Activated CD4-positive, alpha-beta T cell treated with anti-CD3 and anti-CD28 coated beads, Interleukin-2, amount 10 ng/mL, durations not matched to agents 7 days and 5 days (primary cell): Measurements from ENCODE around the gene TNRC6C. TPM values are rescaled to one million over a fixed set of nuclear protein-coding genes. Genes with fewer than 3 reads are reported as not detected.
"Not testable (repeated sequence)": the region's sequence is repeated elsewhere in the genome, so short reads cannot be mapped to it uniquely, and the experiment has no call there.

Source experiments
- CTCF ChIA-PET: fragments of 350-600 bp; sonication (Branson Sonifier 250); formaldehyde crosslinking; loops from one replicate; lab custom pipeline; 2021; ENCODE audit warnings: antibody characterized with exemption; lab: Charles Lee
- POLR2A ChIA-PET: fragments of 350-600 bp; sonication (Branson Sonifier 250); formaldehyde crosslinking; loops from one replicate; lab custom pipeline; 2021; ENCODE audit warnings: antibody characterized with exemption; lab: Charles Lee
- DNase-seq: peaks from one replicate; pipeline ENCODE4 v3.0.0-alpha.2; 2020
- H3K27ac Mint-ChIP-seq: one replicate; pipeline ENCODE4 v1.8.0; 2021; ENCODE audit warnings: mild to moderate bottlenecking, moderate library complexity, mixed read lengths
- H3K27me3 Mint-ChIP-seq: one replicate; pipeline ENCODE4 v1.8.0; 2021; ENCODE audit warnings: mixed read lengths
- H3K36me3 Mint-ChIP-seq: one replicate; pipeline ENCODE4 v1.8.0; 2021; ENCODE audit warnings: low read depth, mixed read lengths
- H3K4me1 Mint-ChIP-seq: one replicate; pipeline ENCODE4 v1.8.0; 2021; ENCODE audit warnings: mixed read lengths
- H3K4me3 Mint-ChIP-seq: one replicate; pipeline ENCODE4 v1.8.0; 2021; ENCODE audit warnings: mild to moderate bottlenecking, moderate library complexity, mixed read lengths
- H3K9me3 Mint-ChIP-seq: one replicate; pipeline ENCODE4 v1.8.0; 2021; ENCODE audit warnings: mixed read lengths
- total RNA-seq, 2 experiments: library from RNA; stranded (reverse); gene quantifications; one replicate each; pipeline ENCODE4 v1.2.3, GENCODE V29; 2021

The TNRC6C gene
- total RNA-seq, 2 experiments from 2014 or later: 40.2 to 41.8 TPM

GRCh38 chr17:77959126-77959925 is 823 bp downstream of the TNRC6C start:
- Mint-ChIP-seq H3K36me3 (peaks cover 13% of the 10 kb centered on the region), H3K9me3 (peaks cover 3% of the 10 kb centered on the region), H3K27me3 (peaks cover 28% of the 10 kb centered on the region), H3K27ac (peak overlapping the region; percentile 92), H3K4me1 (peaks cover 54% of the 10 kb centered on the region), H3K4me3 (peak overlapping the region; percentile 95)
- ChIA-PET POLR2A (interaction anchor here (1.0 kb wide), 1 partner anchor 175 kb away, joined by 5 read pairs; no protein-coding TSS in a partner anchor), CTCF (interaction anchor here (1.0 to 1.2 kb wide), 2 partner anchors 116 to 506 kb away, joined by 3 read pairs; no protein-coding TSS in a partner anchor)
- DNase-seq: peak; percentile 43

DNA sequence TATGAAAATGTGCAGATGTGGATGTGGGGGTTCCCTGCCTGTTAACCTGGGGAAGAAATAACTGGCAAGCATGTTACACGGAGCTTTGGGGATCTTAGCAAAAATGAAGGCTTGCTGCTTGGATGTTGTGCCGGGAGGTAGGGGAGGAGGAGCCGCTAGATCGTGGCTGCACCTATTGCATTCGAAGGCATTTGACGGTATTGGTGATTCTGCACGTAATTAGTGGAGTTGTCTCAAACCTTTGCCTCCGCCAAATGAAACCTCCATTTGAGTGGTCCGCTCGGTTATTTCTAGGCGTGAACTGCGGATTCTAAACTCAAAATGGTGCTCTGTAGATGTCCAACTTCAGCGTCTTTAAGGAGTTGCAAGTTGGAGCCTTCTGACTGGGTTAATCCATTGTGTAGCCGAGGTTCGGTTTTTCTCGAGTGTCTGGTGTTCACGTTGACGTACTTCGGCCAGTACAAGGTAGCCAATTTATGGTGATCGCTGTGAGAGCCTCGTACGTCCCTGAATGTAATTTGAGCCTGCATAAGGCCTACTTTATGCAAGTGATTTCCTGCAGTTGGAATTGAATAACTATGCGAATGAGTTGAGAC is 1.5 kb downstream of the TNRC6C start:
- peaks cover 3% of the 10 kb centered on the region for H3K9me3 Mint-ChIP-seq
- peak; percentile 46 for DNase-seq
- peaks cover 60% of the 10 kb centered on the region for H3K4me1 Mint-ChIP-seq
- ChIA-PET CTCF (no interaction called here), POLR2A (no interaction called here)
- H3K27me3 Mint-ChIP-seq: peaks cover 22% of the 10 kb centered on the region
- peak overlapping the region; percentile 92 for H3K27ac Mint-ChIP-seq
- peak overlapping the region; percentile 95 for H3K4me3 Mint-ChIP-seq
- H3K36me3 Mint-ChIP-seq: peaks cover 15% of the 10 kb centered on the region

DNA sequence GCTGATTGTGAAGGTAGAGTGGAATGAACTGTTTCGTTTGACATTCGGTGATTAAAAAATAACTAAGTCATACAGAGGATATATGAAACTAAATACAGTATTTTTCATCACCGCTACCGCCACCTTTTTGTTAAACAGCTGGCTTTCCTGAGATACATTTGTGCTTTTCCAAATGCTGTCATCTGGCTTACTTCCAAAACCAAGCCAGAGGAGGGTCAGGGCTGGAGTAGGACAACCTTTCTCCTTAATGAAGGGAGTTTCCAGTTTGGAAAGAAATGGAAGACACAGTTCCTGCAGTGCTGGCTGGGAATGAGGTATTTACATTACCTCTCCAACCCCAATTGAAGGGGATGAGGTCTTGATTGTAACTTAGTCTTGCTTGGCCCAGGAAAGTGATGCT is 3.2 kb downstream of the TNRC6C start:
- Mint-ChIP-seq H3K36me3 (peaks cover 15% of the 10 kb centered on the region), H3K9me3 (peaks cover under 1% of the 10 kb centered on the region), H3K27ac (no peak overlapping the region), H3K27me3 (peaks cover 8% of the 10 kb centered on the region), H3K4me3 (no peak overlapping the region), H3K4me1 (peaks cover 57% of the 10 kb centered on the region)
- CTCF ChIA-PET: no interaction called here
- POLR2A ChIA-PET: no interaction called here
- no peak for DNase-seq

DNA sequence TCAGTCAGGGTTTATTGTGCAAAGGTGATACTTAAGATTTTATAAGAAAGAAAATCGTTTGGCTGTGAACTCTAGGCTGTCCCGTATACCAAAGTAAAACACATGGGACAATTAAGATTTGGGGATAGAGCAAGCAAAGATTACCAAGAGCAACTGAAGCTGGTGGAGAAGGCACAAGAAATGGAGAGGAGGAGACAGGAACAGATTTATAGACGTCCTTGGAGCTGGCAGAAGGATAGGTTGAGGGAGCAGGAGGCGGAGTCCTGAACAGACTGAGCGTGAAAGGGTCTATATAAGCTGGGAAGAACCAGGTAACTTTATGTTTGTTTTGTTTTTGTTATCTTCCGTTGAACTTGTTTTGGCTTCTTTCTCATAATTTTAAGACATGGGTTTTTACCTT is 3.8 kb downstream of the TNRC6C start:
- CTCF ChIA-PET: interaction anchor here (0.6 kb wide), 1 partner anchor 32 kb away, joined by 3 read pairs; no protein-coding TSS in a partner anchor
- H3K4me3 Mint-ChIP-seq: no peak overlapping the region
- no peaks in the 10 kb centered on the region for H3K9me3 Mint-ChIP-seq
- POLR2A ChIA-PET: no interaction called here
- H3K36me3 Mint-ChIP-seq: peaks cover 15% of the 10 kb centered on the region
- peaks cover 51% of the 10 kb centered on the region for H3K4me1 Mint-ChIP-seq
- peaks cover 2% of the 10 kb centered on the region for H3K27me3 Mint-ChIP-seq
- no peak overlapping the region for H3K27ac Mint-ChIP-seq
- DNase-seq: no peak

DNA sequence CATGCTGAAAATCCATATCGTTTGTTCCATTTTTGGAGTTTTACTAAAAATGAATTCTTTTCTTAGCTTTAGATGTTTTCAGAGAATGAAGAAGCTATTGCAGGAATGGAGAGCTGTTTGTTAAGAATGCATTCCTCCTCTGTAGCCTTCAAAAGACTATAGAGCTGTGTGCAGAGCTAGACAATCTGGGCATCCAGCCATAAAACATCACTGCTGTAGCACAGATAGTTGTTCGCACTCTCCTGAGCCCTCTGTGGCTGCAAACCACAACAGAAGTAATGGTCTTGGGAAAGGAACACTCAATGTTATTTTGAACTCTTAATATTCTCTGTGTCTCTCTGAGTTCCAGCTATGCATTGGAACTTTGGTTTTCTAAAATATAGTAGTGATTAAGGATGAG is 4.9 kb downstream of the TNRC6C start:
- DNase-seq: peak; percentile 52
- peaks cover 15% of the 10 kb centered on the region for H3K36me3 Mint-ChIP-seq
- no peak overlapping the region for H3K27ac Mint-ChIP-seq
- peaks cover 47% of the 10 kb centered on the region for H3K4me1 Mint-ChIP-seq
- POLR2A ChIA-PET: no interaction called here
- H3K9me3 Mint-ChIP-seq: no peaks in the 10 kb centered on the region
- H3K27me3 Mint-ChIP-seq: no peaks in the 10 kb centered on the region
- CTCF ChIA-PET: no interaction called here
- no peak overlapping the region for H3K4me3 Mint-ChIP-seq

DNA sequence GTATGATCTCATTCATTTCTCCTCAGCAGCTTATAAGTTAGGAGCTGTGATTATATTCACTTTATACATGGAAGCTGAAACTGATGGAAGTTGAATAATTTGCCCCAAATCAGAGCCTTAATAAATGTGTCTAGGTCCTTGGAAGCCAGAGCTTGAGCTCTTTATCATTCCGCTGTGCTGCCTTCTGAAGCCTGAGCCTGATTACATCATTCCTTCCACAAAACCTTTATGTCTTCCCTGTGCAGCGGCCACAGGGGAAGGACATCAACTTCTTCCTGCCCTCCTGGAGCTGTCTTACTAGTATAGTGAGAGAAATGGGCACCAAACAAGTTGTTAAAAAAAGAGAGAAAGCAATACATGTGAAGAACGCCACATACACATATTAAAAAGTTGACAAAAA is 6.8 kb downstream of the TNRC6C start:
- POLR2A ChIA-PET: no interaction called here
- peaks cover 39% of the 10 kb centered on the region for H3K4me1 Mint-ChIP-seq
- no peak overlapping the region for H3K27ac Mint-ChIP-seq
- no peak for DNase-seq
- CTCF ChIA-PET: interaction anchor here (1.1 to 1.2 kb wide), 2 partner anchors 19 to 23 kb away, joined by 3 read pairs; no protein-coding TSS in a partner anchor
- H3K9me3 Mint-ChIP-seq: no peaks in the 10 kb centered on the region
- H3K4me3 Mint-ChIP-seq: no peak overlapping the region
- H3K36me3 Mint-ChIP-seq: peaks cover 7% of the 10 kb centered on the region
- H3K27me3 Mint-ChIP-seq: no peaks in the 10 kb centered on the region

DNA sequence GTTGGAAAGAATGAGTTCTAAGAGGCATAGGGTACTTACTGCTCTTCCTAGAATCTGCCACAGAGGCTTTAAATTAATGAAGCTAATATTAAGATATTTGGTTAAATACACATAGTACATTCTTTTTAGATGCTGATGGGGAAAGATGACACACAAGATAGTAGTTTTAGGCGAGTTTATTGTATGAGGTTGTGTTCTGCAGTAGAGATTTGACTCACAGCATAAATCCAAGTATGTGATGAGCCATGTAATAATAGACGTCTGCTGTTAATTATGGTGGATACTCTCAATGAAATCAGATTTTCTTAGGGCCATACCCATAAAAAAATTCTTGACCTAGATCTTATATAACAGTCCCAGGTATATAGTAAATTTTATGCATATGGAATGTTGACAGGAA is 8.0 kb downstream of the TNRC6C start:
- ChIA-PET POLR2A (no interaction called here), CTCF (interaction anchor here (1.2 kb wide), 1 partner anchor 20 kb away, joined by 3 read pairs; no protein-coding TSS in a partner anchor)
- Mint-ChIP-seq H3K27me3 (no peaks in the 10 kb centered on the region), H3K4me3 (no peak overlapping the region), H3K4me1 (peaks cover 33% of the 10 kb centered on the region), H3K9me3 (no peaks in the 10 kb centered on the region), H3K36me3 (peaks cover 5% of the 10 kb centered on the region), H3K27ac (no peak overlapping the region)
- no peak for DNase-seq

DNA sequence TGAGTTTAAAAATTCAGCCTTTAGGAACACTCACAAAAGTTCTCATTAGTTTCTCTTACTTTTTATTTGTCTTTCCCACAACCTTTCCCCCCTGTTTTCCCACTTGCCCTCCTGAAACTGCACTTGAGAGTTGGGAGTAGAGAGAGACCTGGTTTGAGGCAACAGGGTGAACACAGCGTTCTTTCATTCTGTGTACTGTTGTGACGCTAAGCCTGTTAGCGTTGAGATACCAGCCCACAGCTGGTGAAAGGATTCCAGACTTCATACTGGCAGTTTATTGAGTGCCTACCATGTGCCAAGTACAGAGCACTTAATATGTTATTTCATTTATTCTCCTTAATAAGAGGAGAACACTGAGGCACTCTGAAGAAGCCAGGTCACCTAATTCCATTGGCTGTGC is 10.3 kb downstream of the TNRC6C start:
- no peak for DNase-seq
- H3K4me1 Mint-ChIP-seq: peaks cover 19% of the 10 kb centered on the region
- CTCF ChIA-PET: interaction anchor here (0.8 kb wide), 1 partner anchor 10 kb away, joined by 4 read pairs; the partner anchor contains the start of gene TNRC6C
- H3K36me3 Mint-ChIP-seq: peaks cover 2% of the 10 kb centered on the region
- H3K27me3 Mint-ChIP-seq: no peaks in the 10 kb centered on the region
- H3K9me3 Mint-ChIP-seq: no peaks in the 10 kb centered on the region
- H3K27ac Mint-ChIP-seq: no peak overlapping the region
- H3K4me3 Mint-ChIP-seq: no peak overlapping the region
- POLR2A ChIA-PET: no interaction called here

GRCh38 chr17:77972271-77972670 is 13.8 kb downstream of the TNRC6C start:
- CTCF ChIA-PET: interaction anchor here (0.9 kb wide), 1 partner anchor 76 kb away, joined by 3 read pairs; no protein-coding TSS in a partner anchor
- H3K9me3 Mint-ChIP-seq, POLR2A ChIA-PET, H3K4me1 Mint-ChIP-seq, H3K27me3 Mint-ChIP-seq, DNase-seq, H3K4me3 Mint-ChIP-seq, H3K36me3 Mint-ChIP-seq, H3K27ac Mint-ChIP-seq: not testable (repeated sequence)

DNA sequence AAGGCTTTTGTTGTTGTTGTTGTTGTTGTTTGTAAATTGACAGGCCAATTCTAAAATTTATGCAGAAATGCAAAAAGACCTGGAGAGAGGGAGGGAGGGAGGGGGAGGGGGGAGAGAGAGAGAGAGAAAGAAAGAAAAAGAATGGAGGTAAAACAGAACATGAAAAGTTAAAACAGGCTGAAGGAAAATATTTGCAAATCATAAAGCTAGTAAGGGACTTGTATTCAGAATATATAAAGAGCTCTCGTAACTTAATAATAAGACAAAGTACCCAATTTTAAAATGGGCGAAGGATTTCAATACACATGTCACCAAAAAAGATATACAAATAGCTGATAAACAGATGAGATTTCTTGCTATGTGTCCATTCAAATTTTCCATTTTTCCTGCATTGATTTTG is 15.4 kb downstream of the TNRC6C start:
- Mint-ChIP-seq H3K36me3 (peaks cover 2% of the 10 kb centered on the region), H3K27me3 (no peaks in the 10 kb centered on the region), H3K4me1 (peaks cover 8% of the 10 kb centered on the region), H3K27ac (no peak overlapping the region), H3K4me3 (no peak overlapping the region), H3K9me3 (no peaks in the 10 kb centered on the region)
- no peak for DNase-seq
- CTCF ChIA-PET: no interaction called here
- POLR2A ChIA-PET: no interaction called here

- CTCF ChIA-PET: no interaction called here
- H3K4me1 Mint-ChIP-seq: peaks cover 8% of the 10 kb centered on the region
- H3K27me3 Mint-ChIP-seq: no peaks in the 10 kb centered on the region
Observed at GRCh38 chr17:77974396-77974795, 15.9 kb downstream of the TNRC6C start.

GRCh38 chr17:77982430-77982829 is 23.9 kb downstream of the TNRC6C start:
- H3K4me1 Mint-ChIP-seq, POLR2A ChIA-PET, H3K27ac Mint-ChIP-seq, H3K27me3 Mint-ChIP-seq, DNase-seq, H3K9me3 Mint-ChIP-seq, H3K4me3 Mint-ChIP-seq: not testable (repeated sequence)
- CTCF ChIA-PET: interaction anchor here (1.0 to 1.1 kb wide), 2 partner anchors 11 to 36 kb away, joined by 3 read pairs; no protein-coding TSS in a partner anchor
- H3K36me3 Mint-ChIP-seq: peaks cover 21% of the 10 kb centered on the region

More at GRCh38 chr17:77974396-77974795, 15.9 kb downstream of the TNRC6C start:
- Mint-ChIP-seq H3K9me3 (no peaks in the 10 kb centered on the region), H3K4me3 (no peak overlapping the region), H3K27ac (no peak overlapping the region), H3K36me3 (peaks cover 2% of the 10 kb centered on the region)
- POLR2A ChIA-PET: no interaction called here
- DNase-seq: no peak

DNA sequence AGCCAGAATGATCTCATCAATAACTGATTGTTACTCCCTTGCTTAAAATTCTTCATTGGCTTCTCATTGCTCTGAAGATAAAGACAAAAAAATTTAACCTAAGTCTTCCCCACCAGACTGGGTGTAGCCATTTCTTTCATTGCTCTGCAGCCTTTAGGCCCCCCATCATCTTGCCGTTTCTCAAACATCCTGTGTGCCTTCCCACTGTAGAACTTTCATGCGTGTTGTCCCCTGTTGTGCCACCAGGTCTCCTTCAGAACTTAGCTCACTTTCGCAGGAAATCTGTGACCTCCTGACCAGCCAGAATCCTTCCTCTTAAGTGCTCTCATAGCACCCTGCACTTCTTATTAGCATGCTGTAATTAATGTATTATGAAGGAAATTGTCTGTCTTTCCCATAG is 31.8 kb downstream of the TNRC6C start:
- POLR2A ChIA-PET: no interaction called here
- H3K4me1 Mint-ChIP-seq: peaks cover 10% of the 10 kb centered on the region

More for the DNA sequence above, 31.8 kb downstream of the TNRC6C start:
- Mint-ChIP-seq H3K9me3 (no peaks in the 10 kb centered on the region), H3K4me3 (no peak overlapping the region), H3K27me3 (no peaks in the 10 kb centered on the region), H3K36me3 (no peaks in the 10 kb centered on the region), H3K27ac (no peak overlapping the region)
- DNase-seq: no peak
- CTCF ChIA-PET: no interaction called here
